B cell (primary cell): ENCODE data around the gene GRK5. TPM values are rescaled to one million over a fixed set of nuclear protein-coding genes. Genes with fewer than 3 reads are reported as not detected.

ENCODE experiments used
- ATAC-seq: fragments of 200-7000 bp; cut with Tn5 transposase; one replicate; pipeline ENCODE4 v1.10.0; 2021; ENCODE audit warnings: low read depth, mild to moderate bottlenecking, moderate number of reproducible peaks, moderate library complexity
- CTCF ChIA-PET: fragments of 350-600 bp; sonication (Branson Sonifier 250); formaldehyde crosslinking; loops from one replicate; lab custom pipeline; 2021; ENCODE audit warnings: antibody characterized with exemption, inconsistent platforms; lab: Charles Lee
- POLR2A ChIA-PET: fragments of 350-600 bp; sonication (Branson Sonifier 250); formaldehyde crosslinking; loops from one replicate; lab custom pipeline; 2021; ENCODE audit warnings: antibody characterized with exemption; lab: Charles Lee
- DNase-seq: peaks from one replicate; pipeline ENCODE4 v3.0.0; 2013
- H2AFZ ChIP-seq: 2 replicates; pipeline ENCODE4 v1.6.1; 2012; ENCODE audit warnings: mild to moderate bottlenecking, low read depth, low read length; ENCODE audit not compliant: insufficient read depth, poor library complexity, severe bottlenecking
- H3K27ac ChIP-seq, 2 donors: 1 replicate in 1 of 2; 2 replicates in 1 of 2; pipeline ENCODE4 v1.5.1; 2012 to 2013; ENCODE audit warnings: low read length in 2 of 2, mild to moderate bottlenecking in 2 of 2, moderate library complexity in 1 of 2
- H3K27me3 ChIP-seq, 4 experiments: fragments of 200-600 bp in 1 of 4; sonication (generic) in 1 of 4; replicated peaks in 1 of 4; 1 replicate in 2 of 4; 2 replicates in 2 of 4; pipeline versions ENCODE4 v1.6.1 to v1.7.0; 2013 to 2016; ENCODE audit warnings: low read length in 3 of 4, mild to moderate bottlenecking in 2 of 4, mixed read lengths in 1 of 4, moderate library complexity in 1 of 4; ENCODE audit not compliant: insufficient read depth in 4 of 4, control insufficient read depth in 3 of 4; ENCODE audit errors: control extremely low read depth in 1 of 4
- H3K36me3 ChIP-seq, 2 experiments: replicated peaks in 1 of 2; 1 replicate in 1 of 2; 2 replicates in 1 of 2; pipeline versions ENCODE4 v1.6.1 to v1.7.1; 2013; ENCODE audit warnings: low read length in 1 of 2; ENCODE audit not compliant: insufficient read depth in 2 of 2, control insufficient read depth in 1 of 2; ENCODE audit errors: control extremely low read depth in 1 of 2, extremely low read depth in 1 of 2
- H3K4me1 ChIP-seq, 2 donors: fragments of 200-600 bp in 1 of 2; sonication (generic) in 1 of 2; 1 replicate in 1 of 2; 2 replicates in 1 of 2; pipeline versions ENCODE4 v1.5.1 to v1.6.1; 2013 to 2017; ENCODE audit warnings: low read length in 2 of 2; ENCODE audit not compliant: control insufficient read depth in 2 of 2, insufficient read depth in 2 of 2
- H3K4me2 ChIP-seq: replicated peaks from 2 replicates; pipeline ENCODE3; 2012; ENCODE audit warnings: mild to moderate bottlenecking, low read depth, low read length; ENCODE audit not compliant: poor library complexity, severe bottlenecking
- H3K4me3 ChIP-seq, 5 experiments: fragments of 200-600 bp in 1 of 5; sonication (generic) in 1 of 5; 1 replicate in 3 of 5; 2 replicates in 2 of 5; pipeline versions ENCODE4 v1.5.1 to v1.7.0; 2011 to 2016; ENCODE audit warnings: low read length in 4 of 5, mild to moderate bottlenecking in 4 of 5, low read depth in 2 of 5, control low read depth in 1 of 5, moderate library complexity in 1 of 5; ENCODE audit not compliant: insufficient read depth in 1 of 5; ENCODE audit errors: control extremely low read depth in 1 of 5, extremely low read depth in 1 of 5
- H3K79me2 ChIP-seq: fragments of 200-600 bp; sonication (generic); one replicate; pipeline ENCODE4 v1.6.0; 2016; ENCODE audit warnings: low read length; ENCODE audit not compliant: control insufficient read depth, insufficient read depth
- H3K9ac ChIP-seq: fragments of 200-600 bp; sonication (generic); 2 replicates; pipeline ENCODE4 v1.6.1; 2017; ENCODE audit warnings: mild to moderate bottlenecking, low read length, moderate library complexity
- H3K9me3 ChIP-seq, 3 donors: one replicate each; pipeline versions ENCODE4 v1.6.1 to v1.7.1; 2013; ENCODE audit warnings: low read length in 2 of 3; ENCODE audit not compliant: control insufficient read depth in 2 of 3, insufficient read depth in 1 of 3; ENCODE audit errors: control extremely low read depth in 1 of 3
- H4K20me1 ChIP-seq: 2 replicates; pipeline ENCODE4 v1.6.0; 2012; ENCODE audit warnings: mild to moderate bottlenecking, low read length; ENCODE audit not compliant: insufficient read depth, control insufficient read depth, poor library complexity, severe bottlenecking
- H3K27ac Mint-ChIP-seq: one replicate; pipeline ENCODE4 v1.8.0; 2021; ENCODE audit warnings: mixed read lengths
- H3K27me3 Mint-ChIP-seq: one replicate; pipeline ENCODE4 v1.8.0; 2021; ENCODE audit warnings: mixed read lengths
- H3K4me1 Mint-ChIP-seq: one replicate; pipeline ENCODE4 v1.8.0; 2021; ENCODE audit warnings: mixed read lengths
- H3K4me3 Mint-ChIP-seq: one replicate; pipeline ENCODE4 v1.8.0; 2021; ENCODE audit warnings: mixed read lengths
- H3K9me3 Mint-ChIP-seq: one replicate; pipeline ENCODE4 v1.8.0; 2022; ENCODE audit warnings: mixed read lengths; ENCODE audit not compliant: insufficient read depth
- EZH2 ChIP-seq: IDR thresholded peaks from 2 replicates; pipeline ENCODE4 v1.6.1; 2012; ENCODE audit warnings: borderline replicate concordance, low read depth, mild to moderate bottlenecking, moderate library complexity, low read length; ENCODE audit not compliant: insufficient read depth, poor library complexity, severe bottlenecking
- WGBS: methylation state at CpG from one replicate; pipeline ENCODE4 v1.1.5; 2013; ENCODE audit warnings: missing lambda C conversion rate; ENCODE audit not compliant: insufficient coverage; 5-methylcytosine and 5-hydroxymethylcytosine counted together
- intact Hi-C: fragments of 100-400 bp; cut with micrococcal nuclease; formaldehyde crosslinking; loops from one replicate; pipeline ENCODE4 v1.10.0; 2022
- polyA plus RNA-seq: library from polyadenylated mRNA; depleted of rRNA; stranded (reverse); fragments of >200 nt; gene quantifications from 2 replicates; pipeline ENCODE4 v1.2.3, GENCODE V29; 2012
- total RNA-seq, 2 donors: library from RNA; stranded (reverse); fragments of 120-200 nt in 1 of 2; gene quantifications; 1 replicate in 1 of 2; 2 replicates in 1 of 2; pipeline versions ENCODE4 v1.2.3 to v1.2.4, GENCODE V29; 2013 to 2022
- TF ChIP-seq, protein P1 (sequence below): fragments of 200-600 bp; IDR thresholded peaks from one replicate; pipeline ENCODE4 v1.8.0; 2022; ENCODE audit warnings: antibody characterized with exemption, mild to moderate bottlenecking

The GRK5 gene
- total and polyA plus RNA-seq, 2 donors (not counting 1 experiment from before 2014, with no cell fraction given): 21.9 to 54.8 TPM

- Mint-ChIP-seq H3K4me3 (peak overlapping the region; percentile 95), H3K27ac (peak overlapping the region; percentile 95), H3K9me3 (no peaks in the 10 kb centered on the region), H3K27me3 (no peaks in the 10 kb centered on the region), H3K4me1 (peaks cover 37% of the 10 kb centered on the region)
- whole genome bisulfite sequencing: under 1% methylated on average over 97 of the region's 97 CpGs
- CTCF ChIA-PET: interaction anchor here (0.6 to 6.3 kb wide), 63 partner anchors 9 to 395 kb away, joined by 3 to 118 read pairs (median 5); partner anchors contain the start of genes DENND10 and RGS10
- Histone ChIP-seq H2AFZ (peak overlapping the region; percentile 77), H3K27me3 (no peaks in the 10 kb centered on the region), H3K79me2 (peaks cover 32% of the 10 kb centered on the region), H3K4me3 (peak overlapping the region in 4 of 5 experiments; percentile 32 to 81 (median 71)), H3K4me1 (peaks cover 21 to 33% of the 10 kb centered on the region in 2 donors), H4K20me1 (no peaks in the 10 kb centered on the region), H3K9me3 (no peaks in the 10 kb centered on the region), H3K27ac (peak overlapping the region; percentile 65 to 75), H3K9ac (peak overlapping the region; percentile 67), H3K36me3 (peaks cover 0 to 1% of the 10 kb centered on the region in 2 experiments), H3K4me2 (peak overlapping the region; percentile 85)
- POLR2A ChIA-PET: interaction anchor here (0.5 to 2.5 kb wide), 12 partner anchors 64 to 337 kb away, joined by 3 to 32 read pairs (median 6); no protein-coding TSS in a partner anchor
- ATAC-seq (peak; percentile 50), DNase-seq (peak; percentile 90)
- TF ChIP-seq, protein P1, sequence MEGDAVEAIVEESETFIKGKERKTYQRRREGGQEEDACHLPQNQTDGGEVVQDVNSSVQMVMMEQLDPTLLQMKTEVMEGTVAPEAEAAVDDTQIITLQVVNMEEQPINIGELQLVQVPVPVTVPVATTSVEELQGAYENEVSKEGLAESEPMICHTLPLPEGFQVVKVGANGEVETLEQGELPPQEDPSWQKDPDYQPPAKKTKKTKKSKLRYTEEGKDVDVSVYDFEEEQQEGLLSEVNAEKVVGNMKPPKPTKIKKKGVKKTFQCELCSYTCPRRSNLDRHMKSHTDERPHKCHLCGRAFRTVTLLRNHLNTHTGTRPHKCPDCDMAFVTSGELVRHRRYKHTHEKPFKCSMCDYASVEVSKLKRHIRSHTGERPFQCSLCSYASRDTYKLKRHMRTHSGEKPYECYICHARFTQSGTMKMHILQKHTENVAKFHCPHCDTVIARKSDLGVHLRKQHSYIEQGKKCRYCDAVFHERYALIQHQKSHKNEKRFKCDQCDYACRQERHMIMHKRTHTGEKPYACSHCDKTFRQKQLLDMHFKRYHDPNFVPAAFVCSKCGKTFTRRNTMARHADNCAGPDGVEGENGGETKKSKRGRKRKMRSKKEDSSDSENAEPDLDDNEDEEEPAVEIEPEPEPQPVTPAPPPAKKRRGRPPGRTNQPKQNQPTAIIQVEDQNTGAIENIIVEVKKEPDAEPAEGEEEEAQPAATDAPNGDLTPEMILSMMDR: peak; percentile 95
- TF ChIP-seq EZH2: no peak
- intact Hi-C loops: loop anchor here (1.0 to 5.0 kb wide), 13 partner anchors 28 to 666 kb away; partner anchors contain the start of genes EIF3A, MCMBP, PRDX3 and RGS10
Observed at GRCh38 chr10:119206603-119207365, 587 bp upstream of the GRK5 start.
